A549 (cell line): Measurements from ENCODE around the gene LY86.

Source experiments
- CEBPB ChIP-seq, 2 experiments: fragments of >200 bp in 1 of 2; sonication (Bioruptor Twin) in 1 of 2; formaldehyde crosslinking in 1 of 2; IDR thresholded peaks; 2 replicates each; pipeline ENCODE4 v1.6.1; 2012 to 2016
- CTCF ChIP-seq: fragments of >200 bp; sonication (Bioruptor Twin); formaldehyde crosslinking; IDR thresholded peaks from 3 replicates; pipeline ENCODE4 v1.5.1; 2016
- ELK1 ChIP-seq: fragments of 150-350 bp; IDR thresholded peaks from 2 replicates; pipeline ENCODE4 v1.6.1; 2014; ENCODE audit warnings: low read depth, mild to moderate bottlenecking, low read length
- JUNB ChIP-seq: fragments of >200 bp; sonication (Bioruptor Twin); formaldehyde crosslinking; IDR thresholded peaks from 2 replicates; pipeline ENCODE4 v1.6.1; 2016
- KDM5A ChIP-seq: fragments of 200-600 bp; sonication (generic); IDR thresholded peaks from 2 replicates; pipeline ENCODE4 v1.6.1; 2016; ENCODE audit warnings: antibody characterized with exemption, mild to moderate bottlenecking
- MYC ChIP-seq: IDR thresholded peaks from 2 replicates; pipeline ENCODE4 v1.6.1; 2012; ENCODE audit warnings: mild to moderate bottlenecking, inconsistent platforms, low read length, improper control_type of control experiment, borderline replicate concordance
- POLR2A ChIP-seq: IDR thresholded peaks from 2 replicates; pipeline ENCODE4 v1.6.1; 2012; ENCODE audit warnings: mild to moderate bottlenecking, low read length
- RFX5 ChIP-seq: fragments of 450-650 bp; IDR thresholded peaks from 2 replicates; pipeline ENCODE4 v1.7.1; 2014; ENCODE audit warnings: antibody characterized with exemption, mild to moderate bottlenecking, moderate library complexity
- SREBF2 ChIP-seq: fragments of 450-650 bp; IDR thresholded peaks from 2 replicates; pipeline ENCODE4 v1.6.1; 2014; ENCODE audit warnings: mild to moderate bottlenecking, moderate library complexity
- ZC3H11A ChIP-seq: fragments of 450-650 bp; IDR thresholded peaks from 2 replicates; pipeline ENCODE4 v1.6.1; 2014; ENCODE audit warnings: antibody characterized with exemption, mild to moderate bottlenecking

- TF ChIP-seq POLR2A (no peak), CTCF (no peak), JUNB (no peak), SREBF2 (no peak), RFX5 (no peak), KDM5A (no peak), ELK1 (no peak), MYC (no peak), ZC3H11A (no peak), CEBPB (IDR thresholded peaks at IDR 0.05) (no peak)
Measured at GRCh38 chr6:6590530-6590929, 2.0 kb downstream of the LY86 start.
